ENCODE measurements around the gene AQP12A.

GRCh38 chr2:240662681-240663080 is 29.0 kb upstream of the AQP12A start:
- TF ChIP-seq CTCF (IDR thresholded peaks at IDR 0.05) = no peak
- TF ChIP-seq POLR2AphosphoS5 (IDR thresholded peaks at IDR 0.05) = no peak

All from stomach (tissue), 4 donors.